GM18517 (cell line): ENCODE results near the gene POPDC2.

ENCODE experiments used
- ATAC-seq: cut with Tn5 transposase; IDR thresholded peaks from one replicate; pipeline ENCODE4 v1.9.1; 2021; ENCODE audit warnings: mild to moderate bottlenecking, moderate library complexity; ENCODE audit not compliant: unreplicated experiment

Gene POPDC2

DNA sequence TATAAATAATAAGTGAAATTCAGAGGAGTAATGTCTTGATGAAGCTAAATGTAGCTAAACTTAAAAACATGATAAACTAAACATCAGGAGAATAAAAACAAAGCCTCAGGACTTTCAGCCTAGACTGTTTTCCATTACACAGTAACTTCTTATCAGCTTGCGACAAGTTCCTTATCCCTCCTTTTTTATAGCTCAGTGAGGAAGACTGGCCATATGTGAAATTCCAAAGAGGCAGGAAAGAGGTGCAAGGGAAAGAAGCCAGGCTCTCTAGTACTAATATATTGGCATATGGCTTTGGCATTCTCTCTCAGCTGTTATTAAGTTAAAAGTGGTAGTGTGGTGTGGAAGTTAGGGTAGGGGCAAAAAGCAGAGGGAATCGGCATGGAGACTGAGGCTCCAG lies 12.4 kb upstream of the POPDC2 start:
- no peak for ATAC-seq

DNA sequence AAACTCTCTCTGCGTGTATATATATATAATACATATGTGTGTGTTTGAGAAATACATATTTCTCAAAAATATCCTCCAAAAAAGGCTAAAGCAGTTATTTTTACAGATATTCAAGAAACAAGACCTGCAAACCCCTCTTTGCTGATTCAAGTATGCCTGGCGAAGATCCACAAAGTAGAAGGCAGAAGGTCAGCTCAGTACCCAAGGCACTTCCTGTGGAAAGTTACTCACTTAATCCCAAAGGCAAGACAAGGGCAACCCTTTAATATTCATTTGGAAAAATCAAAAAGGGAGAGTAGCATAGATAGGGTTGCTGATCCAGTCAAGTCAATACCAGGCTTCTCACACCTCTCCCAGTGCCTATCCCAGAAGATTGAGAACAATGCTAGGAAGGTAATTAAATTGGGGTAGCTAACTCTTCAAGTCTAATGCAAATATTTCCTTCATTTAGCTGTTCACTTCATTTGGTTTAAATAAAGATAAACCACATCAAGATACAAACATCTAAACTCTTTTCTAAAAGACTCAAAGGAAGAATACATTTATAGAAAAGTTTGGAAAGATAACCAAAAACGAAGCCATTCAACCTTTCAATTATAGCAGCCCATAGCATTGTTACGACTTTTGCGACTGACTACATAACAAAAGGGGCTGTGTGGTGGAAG lies 9.6 kb upstream of the POPDC2 start:
- no peak for ATAC-seq

DNA sequence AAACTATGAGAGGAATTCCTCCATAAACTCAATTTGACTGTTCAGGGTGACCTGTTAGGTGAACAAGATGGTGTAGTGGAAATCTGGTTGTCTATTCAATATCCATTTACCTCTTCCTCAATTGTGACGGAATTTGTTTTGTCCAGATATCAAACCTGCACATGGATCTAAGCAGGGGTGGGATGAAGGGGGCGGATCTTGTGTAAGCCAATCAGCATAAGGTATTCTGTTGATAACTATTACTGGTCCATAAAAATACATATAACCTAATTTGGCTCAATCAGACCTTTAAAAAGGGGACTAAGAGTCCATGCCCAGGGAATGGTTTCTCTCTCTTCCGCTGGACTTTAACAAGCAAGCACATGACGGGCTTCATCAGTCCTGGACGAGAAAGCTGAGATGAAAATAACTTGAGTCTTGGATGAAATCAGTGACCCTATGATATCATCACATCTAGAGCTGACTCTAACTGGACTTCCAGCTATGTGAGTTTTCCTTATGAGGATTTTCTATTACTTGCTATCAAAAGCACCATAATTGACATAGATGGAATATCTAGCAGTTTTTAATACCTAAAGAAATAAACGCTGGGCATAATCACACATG lies 5.7 kb upstream of the POPDC2 start:
- no peak for ATAC-seq

GRCh38 chr3:119664850-119665379 lies 4.5 kb upstream of the POPDC2 start:
- ATAC-seq, result no peak

DNA sequence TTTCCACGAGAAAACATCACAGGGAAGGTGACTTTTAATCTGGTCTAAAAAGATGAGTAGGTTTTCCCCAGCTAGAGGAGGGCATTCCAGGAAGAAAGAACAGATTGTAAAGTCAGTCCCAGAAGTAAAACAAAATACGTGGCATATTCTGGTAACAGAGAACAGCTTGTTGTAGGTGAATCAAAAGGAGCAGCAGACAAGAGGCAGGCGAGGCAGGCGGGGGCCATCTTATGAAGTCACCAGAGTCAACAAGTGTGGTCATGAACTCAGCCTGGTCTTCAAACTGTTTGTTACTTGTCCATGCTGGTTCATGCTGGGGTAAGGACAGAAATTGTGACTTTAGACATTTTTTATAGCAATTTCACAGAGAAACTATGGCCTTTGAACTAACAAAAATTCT lies 4.0 kb upstream of the POPDC2 start:
- ATAC-seq, result no peak

- no peak for ATAC-seq
Observed at GRCh38 chr3:119663885-119664284, 3.5 kb upstream of the POPDC2 start.

- ATAC-seq, result no peak
Observed at GRCh38 chr3:119662604-119663373, 2.4 kb upstream of the POPDC2 start.

GRCh38 chr3:119659606-119660291 lies 640 bp downstream of the POPDC2 start:
- no peak for ATAC-seq

- ATAC-seq, result no peak
Observed at GRCh38 chr3:119658994-119659393, 1.4 kb downstream of the POPDC2 start.

DNA sequence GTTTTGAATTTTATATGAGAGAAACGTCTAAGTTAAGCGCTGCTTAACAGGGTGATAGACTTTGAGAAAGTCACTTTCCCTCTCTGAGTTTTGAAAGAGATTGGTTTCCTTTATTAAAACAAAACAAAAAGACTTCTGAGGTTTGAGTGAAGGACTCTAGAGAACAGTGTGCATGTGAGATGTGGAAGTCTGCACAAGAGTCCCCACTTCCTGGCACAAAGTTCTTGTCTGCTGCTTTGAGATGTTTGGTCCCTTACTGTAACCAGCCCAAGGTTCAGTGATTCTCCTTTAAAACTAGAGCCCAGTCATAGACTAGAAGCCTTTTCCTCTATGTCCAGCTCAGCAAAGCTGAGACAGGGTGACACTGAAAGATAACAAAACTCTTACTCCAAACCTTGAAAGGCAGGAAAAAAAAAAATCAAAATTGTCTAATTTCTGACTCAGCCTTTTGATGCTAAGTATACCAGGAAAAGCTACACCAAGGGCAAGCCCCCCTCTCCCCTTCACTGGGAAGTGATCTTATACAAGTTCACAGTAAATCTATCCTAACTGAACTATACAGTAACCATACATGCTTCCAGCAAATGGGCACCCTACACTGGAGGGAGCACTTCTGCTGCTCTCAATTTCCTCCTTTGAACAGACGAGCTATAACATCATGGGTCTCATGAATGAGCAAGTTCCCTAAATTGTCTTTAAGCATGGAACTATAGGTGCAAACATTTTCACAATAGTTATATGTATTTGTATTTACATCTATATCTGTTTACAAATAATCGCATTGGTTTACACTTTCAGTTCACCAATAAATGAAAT lies 2.3 kb downstream of the POPDC2 start:
- ATAC-seq, result no peak

DNA sequence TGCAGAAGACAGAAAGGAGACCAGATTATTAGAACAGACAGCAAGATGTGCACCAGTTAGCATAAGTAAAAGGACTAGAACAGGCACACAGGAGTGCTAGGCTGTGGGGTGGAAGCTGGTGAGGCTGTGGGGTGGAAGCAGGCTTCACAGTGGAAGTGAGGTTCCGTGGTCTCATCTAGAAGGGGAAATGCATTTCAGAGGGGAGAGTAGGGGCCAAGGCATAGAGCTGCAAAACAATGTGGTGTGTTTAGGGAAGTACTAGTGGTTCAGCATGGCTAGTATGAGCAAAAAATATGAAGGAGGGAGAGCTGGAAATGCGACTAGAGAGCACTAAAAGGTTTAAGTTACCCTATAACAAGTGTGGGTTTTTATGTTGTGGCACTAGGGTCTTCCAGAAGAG lies 6.5 kb downstream of the POPDC2 start:
- ATAC-seq, result no peak

DNA sequence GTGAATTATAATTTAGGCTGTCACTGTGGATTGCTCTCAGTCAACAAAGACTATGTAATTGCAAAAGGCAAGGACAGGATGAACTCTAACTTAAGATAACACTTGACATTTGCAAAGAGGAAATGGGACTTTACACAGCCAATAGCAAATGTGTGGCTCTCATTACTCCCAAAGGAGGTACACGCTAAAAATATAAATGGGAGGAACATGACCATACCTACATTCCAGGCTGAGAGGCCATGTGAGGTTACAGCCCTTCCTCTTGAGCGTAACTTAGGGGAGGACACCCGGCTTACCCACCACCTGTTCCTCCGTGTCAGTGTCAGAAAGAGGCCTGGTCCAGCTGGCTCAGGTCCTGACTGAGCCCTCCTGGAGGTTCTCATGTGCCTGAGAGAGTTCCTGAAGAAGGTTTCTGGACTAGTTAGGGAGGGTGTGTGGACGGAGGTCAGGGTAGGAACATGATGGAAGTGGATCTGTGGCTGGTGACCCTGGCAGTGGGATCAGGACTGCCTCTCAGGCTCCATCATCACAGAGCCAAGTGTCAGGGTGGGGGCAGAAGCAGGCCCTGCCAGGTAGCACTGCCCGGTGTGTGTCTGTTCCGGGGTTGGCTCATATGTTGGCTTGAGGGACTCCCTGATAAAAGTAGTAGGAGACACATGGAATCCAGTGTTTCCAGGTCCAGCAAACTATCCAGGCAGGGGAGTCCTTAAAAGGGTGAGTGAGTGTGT lies 7.9 kb downstream of the POPDC2 start:
- ATAC-seq, result no peak

GRCh38 chr3:119649761-119650160 lies 10.6 kb downstream of the POPDC2 start:
- ATAC-seq, result no peak

DNA sequence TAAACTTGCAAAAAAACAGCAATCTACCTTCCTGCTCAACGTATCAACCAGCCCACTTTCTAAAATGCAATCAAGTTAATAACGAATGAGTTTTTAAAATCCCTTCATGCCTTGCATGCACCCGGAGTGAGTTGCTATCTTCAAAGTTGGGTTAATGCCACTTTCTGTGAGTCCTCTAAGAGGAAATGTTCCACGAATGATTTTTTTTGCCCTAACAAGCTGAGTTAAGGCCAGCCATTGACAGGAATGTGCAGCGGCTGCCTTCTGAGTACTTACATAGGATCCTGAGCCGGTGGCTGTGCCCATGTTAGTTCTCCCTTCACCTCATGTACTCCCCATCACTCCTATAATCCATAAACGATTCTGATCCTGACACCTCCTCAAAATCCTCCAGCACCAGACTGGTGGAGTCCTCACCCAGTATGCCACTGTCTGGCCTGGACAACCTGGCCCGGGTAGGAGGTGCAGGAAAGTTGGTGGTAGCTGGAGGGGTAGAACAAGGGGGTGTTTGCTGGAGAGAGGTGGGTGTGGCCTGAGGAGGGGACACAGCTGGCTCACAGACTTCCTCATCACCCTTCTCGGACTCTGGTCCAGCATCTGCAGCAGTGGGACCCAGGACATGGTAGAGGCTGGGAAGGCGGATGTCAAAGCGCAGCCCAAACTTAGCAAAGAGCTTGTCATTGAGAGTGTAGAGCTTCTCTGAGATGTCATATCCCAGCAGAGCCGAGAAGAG lies 12.4 kb downstream of the POPDC2 start:
- ATAC-seq, result no peak

DNA sequence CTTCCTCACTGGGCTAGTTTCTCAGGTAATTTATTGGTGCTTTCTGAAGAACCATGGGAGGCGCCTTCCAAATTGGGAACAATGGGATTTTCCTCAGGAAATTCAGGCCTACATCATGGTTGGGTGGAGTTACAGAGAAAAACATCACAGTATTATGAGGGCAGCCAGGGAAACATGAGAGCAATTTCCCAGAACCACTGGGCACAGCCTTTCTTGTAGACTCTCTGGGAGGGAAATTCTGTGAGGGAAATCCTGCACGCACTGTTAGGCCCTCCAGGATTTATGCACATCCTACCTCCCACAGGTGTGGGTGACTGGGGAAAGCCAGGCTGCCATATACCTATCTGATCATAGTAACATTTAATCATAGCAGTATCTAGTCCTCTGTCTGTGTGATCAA lies 13.2 kb downstream of the POPDC2 start:
- ATAC-seq, result no peak

DNA sequence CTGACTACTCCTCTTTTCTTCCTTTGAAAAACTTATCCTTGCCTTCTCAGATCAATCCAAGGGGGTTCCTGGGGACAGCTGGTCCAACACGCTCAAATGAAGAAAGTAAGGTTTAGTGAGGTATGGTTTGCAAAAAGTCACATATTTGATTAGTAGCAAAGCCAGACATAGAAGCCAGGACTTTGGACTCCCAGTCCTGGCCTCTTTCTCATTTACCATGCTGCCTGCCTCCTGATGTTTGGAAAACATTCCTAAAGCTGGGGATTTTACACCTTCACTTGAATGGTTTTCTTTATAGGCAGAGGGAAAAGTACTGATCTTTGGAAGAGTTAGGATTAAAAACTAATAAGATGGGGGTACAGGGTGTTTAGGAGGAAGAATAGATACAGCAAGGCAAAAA lies 14.6 kb downstream of the POPDC2 start:
- ATAC-seq, result no peak

- ATAC-seq, result no peak
Observed at GRCh38 chr3:119644481-119644880, 15.9 kb downstream of the POPDC2 start.

- no peak for ATAC-seq
Observed at GRCh38 chr3:119643528-119643927, 16.9 kb downstream of the POPDC2 start.
